ENCODE measurements around the gene KCNIP1.

KCNIP1 gene

DNA sequence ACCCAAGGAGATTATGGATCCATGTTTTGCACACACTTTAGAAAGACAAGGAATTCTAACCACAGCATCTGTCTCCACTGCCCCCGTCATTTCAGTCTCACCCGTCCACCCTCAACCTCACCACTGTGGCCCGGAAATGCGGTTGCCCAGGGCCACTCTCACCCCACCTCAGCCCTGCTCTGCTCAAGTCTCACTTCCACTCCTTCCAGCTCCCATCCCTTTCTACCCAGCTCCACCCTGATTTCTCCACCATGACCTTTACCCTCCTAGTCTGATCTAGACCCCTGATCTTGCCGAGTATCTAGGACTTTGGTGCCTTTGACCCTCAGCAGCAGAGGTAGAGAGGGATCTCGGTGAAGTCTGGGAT, 7.2 kb upstream of the KCNIP1 start:
- Histone ChIP-seq H3K4me3 (ENCODE audit: low read length) (no peak overlapping the region), H3K4me1 (ENCODE audit: insufficient read depth, low read length) (no peaks in the 10 kb centered on the region), H3K27ac (ENCODE audit: low read depth, low read length) (no peak overlapping the region), H3K9me3 (ENCODE audit: insufficient read depth, low read depth, low read length) (no peaks in the 10 kb centered on the region), H3K36me3 (ENCODE audit: insufficient read depth, low read length) (no peaks in the 10 kb centered on the region), H3K9ac (ENCODE audit: low read depth, low read length) (no peak overlapping the region), H3K27me3 (ENCODE audit: insufficient read depth, low read length) (0 out of 2 replicates have a peak, but pooled peaks cover 5% of the 10 kb centered on the region)
- WGBS, result 94% methylated on average over 6 of the region's 6 CpGs

DNA sequence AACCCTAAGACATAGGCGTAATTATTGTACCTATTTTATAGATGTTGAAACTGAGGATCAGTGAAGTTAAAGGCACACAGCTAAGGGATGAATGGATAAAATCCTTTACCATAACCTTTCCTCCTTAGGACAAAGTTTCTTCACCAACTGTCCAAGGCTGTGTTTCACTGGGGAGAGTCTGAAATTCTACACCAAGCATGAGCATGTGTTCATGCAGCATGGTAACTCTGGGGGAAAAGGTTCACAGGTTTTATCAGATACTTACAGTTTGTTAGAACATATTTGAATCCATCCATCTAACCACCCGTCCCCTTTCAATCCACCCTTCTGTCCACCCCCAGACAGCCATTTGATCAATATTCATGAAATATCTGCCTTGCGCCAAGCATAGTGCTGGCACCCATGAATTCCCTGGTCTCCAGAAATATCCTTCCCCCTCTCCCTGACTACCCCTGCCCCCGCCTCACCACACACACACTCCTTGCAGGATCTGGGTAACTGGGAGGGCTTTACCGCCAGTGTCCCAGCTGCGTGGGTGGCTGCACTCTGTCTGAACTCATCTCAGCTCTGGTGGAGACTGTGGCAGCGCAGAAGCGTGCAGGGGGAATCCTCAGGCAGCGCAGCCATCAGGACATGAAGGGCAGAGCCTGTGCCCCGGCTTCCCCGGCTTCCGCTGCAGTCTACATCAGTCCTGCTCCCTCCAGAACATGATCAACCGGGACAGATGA, 6.3 kb upstream of the KCNIP1 start:
- 87% methylated on average over 12 of the region's 13 CpGs for WGBS
- H3K4me3 ChIP-seq (ENCODE audit: low read length), result no peak overlapping the region
- H3K4me1 ChIP-seq (ENCODE audit: insufficient read depth, low read length), result no peaks in the 10 kb centered on the region; the same call in 1 of the 2 replicates
- 0 out of 2 replicates have a peak, but pooled peaks cover 5% of the 10 kb centered on the region for H3K27me3 ChIP-seq (ENCODE audit: insufficient read depth, low read length)
- no peak overlapping the region for H3K9ac ChIP-seq (ENCODE audit: low read depth, low read length)
- no peaks in the 10 kb centered on the region for H3K9me3 ChIP-seq (ENCODE audit: insufficient read depth, low read depth, low read length)
- H3K36me3 ChIP-seq (ENCODE audit: insufficient read depth, low read length), result no peaks in the 10 kb centered on the region
- no peak overlapping the region for H3K27ac ChIP-seq (ENCODE audit: low read depth, low read length)

- H3K27me3 ChIP-seq (ENCODE audit: insufficient read depth, low read length), result peaks cover 11% of the 10 kb centered on the region
- no peak overlapping the region for H3K9ac ChIP-seq (ENCODE audit: low read depth, low read length)
- H3K36me3 ChIP-seq (ENCODE audit: insufficient read depth, low read length), result no peaks in the 10 kb centered on the region
- WGBS, result 73% methylated on average over 5 of the region's 5 CpGs
- H3K4me1 ChIP-seq (ENCODE audit: insufficient read depth, low read length), result no peaks in the 10 kb centered on the region; the same call in 1 of the 2 replicates
- H3K9me3 ChIP-seq (ENCODE audit: insufficient read depth, low read depth, low read length), result no peaks in the 10 kb centered on the region
- H3K27ac ChIP-seq (ENCODE audit: low read depth, low read length), result no peak overlapping the region
- H3K4me3 ChIP-seq (ENCODE audit: low read length), result no peak overlapping the region
Measured at GRCh38 chr5:170498811-170499351, 4.9 kb upstream of the KCNIP1 start.

DNA sequence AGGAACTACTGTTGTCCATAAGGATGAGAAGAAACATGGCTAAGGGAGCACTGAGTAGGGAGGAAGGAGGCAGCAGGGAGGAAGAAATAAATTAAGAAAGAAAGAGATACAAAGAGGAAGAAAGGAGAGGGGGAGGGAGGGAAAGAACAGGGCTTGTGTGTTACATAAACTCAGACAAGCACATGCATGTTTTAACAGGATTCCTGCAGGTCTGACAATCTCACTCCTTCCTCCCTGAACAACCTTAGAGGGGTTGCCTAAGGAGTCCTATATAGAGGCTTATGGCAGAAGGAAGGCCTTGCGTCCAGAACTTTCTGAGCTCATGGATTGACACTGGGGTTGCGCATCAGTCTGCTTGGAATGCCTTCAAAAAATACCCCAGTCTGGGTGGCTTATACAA, 4.2 kb upstream of the KCNIP1 start:
- H3K4me3 ChIP-seq (ENCODE audit: low read length), result no peak overlapping the region
- no peaks in the 10 kb centered on the region; the same call in 1 of the 2 replicates for H3K4me1 ChIP-seq (ENCODE audit: insufficient read depth, low read length)
- H3K27ac ChIP-seq (ENCODE audit: low read depth, low read length), result no peak overlapping the region
- no peaks in the 10 kb centered on the region for H3K9me3 ChIP-seq (ENCODE audit: insufficient read depth, low read depth, low read length)
- peaks cover 18% of the 10 kb centered on the region for H3K27me3 ChIP-seq (ENCODE audit: insufficient read depth, low read length)
- H3K36me3 ChIP-seq (ENCODE audit: insufficient read depth, low read length), result no peaks in the 10 kb centered on the region
- no peak overlapping the region for H3K9ac ChIP-seq (ENCODE audit: low read depth, low read length)
- 91% methylated on average over 2 of the region's 2 CpGs for WGBS

DNA sequence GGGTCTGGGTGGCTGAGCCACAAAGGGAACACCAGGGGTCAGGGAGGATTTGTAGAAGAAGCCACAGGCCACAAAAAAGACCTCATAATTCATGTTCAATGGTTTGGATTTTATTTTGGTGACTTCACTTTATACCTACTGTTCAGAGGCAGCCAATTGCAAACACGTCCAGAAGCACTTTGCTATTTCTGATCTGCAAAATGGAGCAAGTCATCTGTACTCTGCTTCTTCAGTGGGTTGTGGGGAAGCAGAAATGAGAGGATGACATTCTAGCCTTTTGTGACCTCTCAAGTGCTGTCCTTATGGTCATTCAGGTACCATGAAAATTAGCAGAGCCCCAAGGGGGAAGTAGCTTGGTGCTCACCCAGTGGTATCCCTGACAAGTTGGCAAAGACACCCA, 2.5 kb upstream of the KCNIP1 start:
- no peaks in the 10 kb centered on the region for H3K36me3 ChIP-seq (ENCODE audit: insufficient read depth, low read length)
- H3K9ac ChIP-seq (ENCODE audit: low read depth, low read length), result no peak overlapping the region
- H3K27ac ChIP-seq (ENCODE audit: low read depth, low read length), result no peak overlapping the region
- H3K4me1 ChIP-seq (ENCODE audit: insufficient read depth, low read length), result no peaks in the 10 kb centered on the region; the same call in 1 of the 2 replicates
- peaks cover 36% of the 10 kb centered on the region for H3K27me3 ChIP-seq (ENCODE audit: insufficient read depth, low read length)
- no peak overlapping the region for H3K4me3 ChIP-seq (ENCODE audit: low read length)
- H3K9me3 ChIP-seq (ENCODE audit: insufficient read depth, low read depth, low read length), result no peaks in the 10 kb centered on the region
- 84% methylated on average over 1 of the region's 1 CpG for WGBS

DNA sequence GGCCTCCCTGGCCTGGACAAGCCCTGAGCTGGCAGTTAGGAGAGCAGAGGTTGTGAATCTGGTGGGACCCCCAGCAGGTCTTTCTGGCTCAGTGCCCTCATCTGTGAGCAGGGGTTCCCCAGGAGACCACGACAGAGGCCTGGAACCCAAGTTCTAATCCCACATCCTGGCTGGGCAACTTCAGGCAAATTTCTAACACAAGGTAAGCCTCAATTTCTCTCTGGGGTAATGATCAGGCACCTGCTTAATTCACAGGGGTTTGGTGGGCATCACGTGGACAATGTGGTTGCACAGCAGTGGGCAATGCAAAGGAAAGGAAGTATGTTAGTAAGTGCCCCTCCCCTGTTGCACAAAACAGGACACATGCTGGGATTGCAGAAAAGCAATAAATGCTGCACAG, 1.9 kb upstream of the KCNIP1 start:
- H3K27ac ChIP-seq (ENCODE audit: low read depth, low read length), result no peak overlapping the region
- no peaks in the 10 kb centered on the region for H3K36me3 ChIP-seq (ENCODE audit: insufficient read depth, low read length)
- H3K9me3 ChIP-seq (ENCODE audit: insufficient read depth, low read depth, low read length), result no peaks in the 10 kb centered on the region
- peaks cover 41% of the 10 kb centered on the region for H3K27me3 ChIP-seq (ENCODE audit: insufficient read depth, low read length)
- 80% methylated on average over 2 of the region's 2 CpGs for WGBS
- H3K4me3 ChIP-seq (ENCODE audit: low read length), result no peak overlapping the region
- no peaks in the 10 kb centered on the region; the same call in 1 of the 2 replicates for H3K4me1 ChIP-seq (ENCODE audit: insufficient read depth, low read length)
- H3K9ac ChIP-seq (ENCODE audit: low read depth, low read length), result no peak overlapping the region

DNA sequence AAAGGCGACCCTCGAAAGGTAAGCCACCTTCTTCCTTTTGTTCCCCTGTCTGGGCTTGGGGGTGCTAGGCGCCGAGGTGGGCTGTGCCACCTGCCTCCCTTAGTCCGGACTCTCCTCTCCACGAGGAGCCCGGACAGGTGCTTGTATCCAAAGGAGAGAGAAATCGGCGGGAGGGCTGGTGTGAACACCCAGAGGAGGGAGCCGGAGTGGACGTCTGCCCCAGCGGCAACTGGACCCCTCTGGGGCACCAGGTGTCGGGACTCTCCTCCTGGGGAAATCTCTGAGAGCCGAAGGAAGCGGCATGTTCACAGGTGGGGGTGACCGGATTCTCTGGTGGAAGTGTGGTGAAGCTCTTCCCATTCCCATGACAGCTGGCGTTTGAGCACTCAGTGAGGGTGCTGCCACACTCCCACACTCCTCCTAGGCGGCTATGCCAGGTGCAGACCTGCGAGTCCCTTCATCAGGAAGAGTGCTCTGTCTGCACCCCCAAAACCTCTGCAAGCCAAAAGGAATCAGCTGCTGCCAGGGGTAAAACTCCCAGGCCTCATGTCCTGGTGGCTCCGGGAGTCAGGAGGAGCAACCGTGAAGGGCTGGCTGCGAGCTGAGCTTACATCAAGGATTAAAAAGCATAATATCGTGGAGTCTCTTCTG, 921 bp downstream of the KCNIP1 start:
- peak overlapping the region; percentile 54 for H3K4me3 ChIP-seq (ENCODE audit: low read length)
- H3K4me1 ChIP-seq (ENCODE audit: insufficient read depth, low read length), result no peaks in the 10 kb centered on the region; the same call in 1 of the 2 replicates
- H3K36me3 ChIP-seq (ENCODE audit: insufficient read depth, low read length), result no peaks in the 10 kb centered on the region
- WGBS, result 87% methylated on average over 23 of the region's 23 CpGs
- peaks cover 36% of the 10 kb centered on the region for H3K27me3 ChIP-seq (ENCODE audit: insufficient read depth, low read length)
- no peaks in the 10 kb centered on the region for H3K9me3 ChIP-seq (ENCODE audit: insufficient read depth, low read depth, low read length)
- H3K27ac ChIP-seq (ENCODE audit: low read depth, low read length), result no peak overlapping the region
- no peak overlapping the region for H3K9ac ChIP-seq (ENCODE audit: low read depth, low read length)

- no peak overlapping the region for H3K9ac ChIP-seq (ENCODE audit: low read depth, low read length)
- 89% methylated on average over 5 of the region's 5 CpGs for WGBS
- H3K27ac ChIP-seq (ENCODE audit: low read depth, low read length), result no peak overlapping the region
- peaks cover 36% of the 10 kb centered on the region for H3K27me3 ChIP-seq (ENCODE audit: insufficient read depth, low read length)
- no peaks in the 10 kb centered on the region for H3K9me3 ChIP-seq (ENCODE audit: insufficient read depth, low read depth, low read length)
- no peaks in the 10 kb centered on the region; the same call in 1 of the 2 replicates for H3K4me1 ChIP-seq (ENCODE audit: insufficient read depth, low read length)
- H3K4me3 ChIP-seq (ENCODE audit: low read length), result no peak overlapping the region
- H3K36me3 ChIP-seq (ENCODE audit: insufficient read depth, low read length), result no peaks in the 10 kb centered on the region
Measured at GRCh38 chr5:170508036-170508435, 4.2 kb downstream of the KCNIP1 start.

GRCh38 chr5:170508660-170509347, 5.0 kb downstream of the KCNIP1 start:
- 86% methylated on average over 7 of the region's 8 CpGs for WGBS
- no peak overlapping the region for H3K4me3 ChIP-seq (ENCODE audit: low read length)

DNA sequence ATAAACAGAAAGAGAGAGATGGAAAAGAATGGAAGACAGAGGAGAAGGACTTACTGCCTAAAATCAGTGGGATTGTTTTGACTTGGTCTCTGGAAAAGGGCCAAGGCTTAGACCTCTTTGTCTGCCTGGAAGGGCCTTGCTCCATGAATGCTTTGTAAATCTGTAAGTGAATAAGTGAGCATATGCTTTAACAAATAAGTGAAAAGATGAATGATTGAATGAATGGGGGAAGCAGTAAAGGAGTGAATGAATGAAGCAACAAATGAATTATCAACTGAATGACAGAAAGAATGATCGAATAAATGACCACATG, 5.5 kb downstream of the KCNIP1 start:
- no peaks in the 10 kb centered on the region for H3K9me3 ChIP-seq (ENCODE audit: insufficient read depth, low read depth, low read length)
- H3K27ac ChIP-seq (ENCODE audit: low read depth, low read length), result no peak overlapping the region
- H3K36me3 ChIP-seq (ENCODE audit: insufficient read depth, low read length), result no peaks in the 10 kb centered on the region
- H3K9ac ChIP-seq (ENCODE audit: low read depth, low read length), result no peak overlapping the region
- 90% methylated on average over 1 of the region's 1 CpG for WGBS
- H3K27me3 ChIP-seq (ENCODE audit: insufficient read depth, low read length), result peaks cover 26% of the 10 kb centered on the region
- H3K4me3 ChIP-seq (ENCODE audit: low read length), result no peak overlapping the region
- no peaks in the 10 kb centered on the region; the same call in 1 of the 2 replicates for H3K4me1 ChIP-seq (ENCODE audit: insufficient read depth, low read length)

More at GRCh38 chr5:170508660-170509347, 5.0 kb downstream of the KCNIP1 start:
- no peaks in the 10 kb centered on the region for H3K36me3 ChIP-seq (ENCODE audit: insufficient read depth, low read length)
- H3K27ac ChIP-seq (ENCODE audit: low read depth, low read length), result no peak overlapping the region
- no peak overlapping the region for H3K9ac ChIP-seq (ENCODE audit: low read depth, low read length)
- peaks cover 30% of the 10 kb centered on the region for H3K27me3 ChIP-seq (ENCODE audit: insufficient read depth, low read length)
- no peaks in the 10 kb centered on the region for H3K9me3 ChIP-seq (ENCODE audit: insufficient read depth, low read depth, low read length)
- H3K4me1 ChIP-seq (ENCODE audit: insufficient read depth, low read length), result no peaks in the 10 kb centered on the region; the same call in 1 of the 2 replicates

DNA sequence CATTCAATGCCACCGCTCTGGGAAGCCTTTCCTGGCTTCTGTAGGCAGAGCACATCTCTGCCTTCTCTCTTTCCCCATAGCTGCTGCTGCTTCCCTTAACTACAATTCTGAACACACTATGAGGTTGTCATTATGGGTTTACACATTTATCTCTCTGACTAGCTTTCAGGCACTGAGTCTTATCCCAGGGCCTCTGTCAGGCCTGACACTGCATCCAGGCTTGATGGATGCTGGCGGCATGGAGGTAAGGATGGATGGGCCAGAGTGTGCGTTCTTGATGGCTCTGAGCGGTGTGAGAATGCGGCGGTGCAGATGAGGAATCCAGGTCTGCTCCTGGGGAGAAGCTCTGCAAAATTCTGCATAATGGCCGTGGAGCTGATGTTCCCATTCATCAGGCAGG, 6.3 kb downstream of the KCNIP1 start:
- H3K9ac ChIP-seq (ENCODE audit: low read depth, low read length), result no peak overlapping the region
- 94% methylated on average over 7 of the region's 7 CpGs for WGBS
- no peak overlapping the region for H3K4me3 ChIP-seq (ENCODE audit: low read length)
- H3K27ac ChIP-seq (ENCODE audit: low read depth, low read length), result no peak overlapping the region
- H3K27me3 ChIP-seq (ENCODE audit: insufficient read depth, low read length), result peaks cover 18% of the 10 kb centered on the region
- H3K9me3 ChIP-seq (ENCODE audit: insufficient read depth, low read depth, low read length), result no peaks in the 10 kb centered on the region
- no peaks in the 10 kb centered on the region; the same call in 1 of the 2 replicates for H3K4me1 ChIP-seq (ENCODE audit: insufficient read depth, low read length)
- no peaks in the 10 kb centered on the region for H3K36me3 ChIP-seq (ENCODE audit: insufficient read depth, low read length)
